HG03280 (cell line): ENCODE measurements around the gene GOLGA8R.
"Not testable (repeated sequence)": the region's sequence is repeated elsewhere in the genome, so short reads cannot be mapped to it uniquely, and the experiment has no call there.

Experiments
- ATAC-seq: cut with Tn5 transposase; IDR thresholded peaks from one replicate; pipeline ENCODE4 v1.9.1; 2021; ENCODE audit warnings: mild to moderate bottlenecking, moderate library complexity; ENCODE audit not compliant: unreplicated experiment

The GOLGA8R gene

GRCh38 chr15:30414160-30414559 is at the start of gene GOLGA8R:
GOLGA8R (minus strand) TSS chr15:30414260; CDS start chr15:30414162, 98 bp downstream.
- ATAC-seq: not testable (repeated sequence)

- not testable (repeated sequence) for ATAC-seq
Observed at GRCh38 chr15:30463849-30464248, 49.8 kb upstream of the GOLGA8R start.

GRCh38 chr15:30462176-30462575 is 48.1 kb upstream of the GOLGA8R start:
- not testable (repeated sequence) for ATAC-seq

- ATAC-seq: not testable (repeated sequence)
Observed at GRCh38 chr15:30452702-30453101, 38.6 kb upstream of the GOLGA8R start.

GRCh38 chr15:30438348-30438747 is 24.3 kb upstream of the GOLGA8R start:
- not testable (repeated sequence) for ATAC-seq

GRCh38 chr15:30435878-30436277 is 21.8 kb upstream of the GOLGA8R start:
- not testable (repeated sequence) for ATAC-seq

GRCh38 chr15:30420723-30421122 is 6.7 kb upstream of the GOLGA8R start:
- not testable (repeated sequence) for ATAC-seq

- not testable (repeated sequence) for ATAC-seq
Observed at GRCh38 chr15:30407636-30408035, 6.4 kb downstream of the GOLGA8R start.

- ATAC-seq: not testable (repeated sequence)
Observed at GRCh38 chr15:30398988-30399387, 15.1 kb downstream of the GOLGA8R start.

- ATAC-seq: not testable (repeated sequence)
Observed at GRCh38 chr15:30393664-30393991, 20.4 kb downstream of the GOLGA8R start.

GRCh38 chr15:30392766-30393663 is 21.0 kb downstream of the GOLGA8R start, which contains the start of gene CHRFAM7A:
CHRFAM7A (minus strand) TSS chr15:30393540; CDS start chr15:30383351, 10,189 bp downstream.
- not testable (repeated sequence) for ATAC-seq

GRCh38 chr15:30386318-30386887 is 27.7 kb downstream of the GOLGA8R start:
- not testable (repeated sequence) for ATAC-seq

GRCh38 chr15:30377082-30377413 is 37.0 kb downstream of the GOLGA8R start:
- not testable (repeated sequence) for ATAC-seq

GRCh38 chr15:30376375-30377081 is 37.5 kb downstream of the GOLGA8R start:
- not testable (repeated sequence) for ATAC-seq

- not testable (repeated sequence) for ATAC-seq
Observed at GRCh38 chr15:30375872-30376271, 38.2 kb downstream of the GOLGA8R start.

- not testable (repeated sequence) for ATAC-seq
Observed at GRCh38 chr15:30374862-30375261, 39.2 kb downstream of the GOLGA8R start.

- ATAC-seq: not testable (repeated sequence)
Observed at GRCh38 chr15:30368271-30368670, 45.8 kb downstream of the GOLGA8R start.

- ATAC-seq: not testable (repeated sequence)
Observed at GRCh38 chr15:30367246-30367645, 46.8 kb downstream of the GOLGA8R start.

GRCh38 chr15:30361404-30361803 is 52.7 kb downstream of the GOLGA8R start:
- ATAC-seq: not testable (repeated sequence)

GRCh38 chr15:30360990-30361389 is 53.1 kb downstream of the GOLGA8R start:
- not testable (repeated sequence) for ATAC-seq

GRCh38 chr15:30355043-30355442 is 59.0 kb downstream of the GOLGA8R start:
- not testable (repeated sequence) for ATAC-seq
